ENCODE data around the gene P2RY12.

- TF ChIP-seq CTCF (IDR thresholded peaks at IDR 0.05; ENCODE audit: low read depth, low read length): no peak
- TF ChIP-seq EZH2phosphoT487 (IDR thresholded peaks at IDR 0.05; ENCODE audit: low read depth): no peak
Observed at GRCh38 chr3:151312972-151313371, 71.6 kb downstream of the P2RY12 start.

All from OCI-LY3 (cell line).